ENCODE results near the gene TNFAIP3. TPM values are rescaled to one million over a fixed set of nuclear protein-coding genes. Genes with fewer than 3 reads are reported as not detected.
A peak's percentile ranks its signal among the peaks of the same experiment; 100 is the strongest.

The TNFAIP3 gene
- polyA plus RNA-seq, 3 donors: 35.5 to 273 (median 38.4) TPM

DNA sequence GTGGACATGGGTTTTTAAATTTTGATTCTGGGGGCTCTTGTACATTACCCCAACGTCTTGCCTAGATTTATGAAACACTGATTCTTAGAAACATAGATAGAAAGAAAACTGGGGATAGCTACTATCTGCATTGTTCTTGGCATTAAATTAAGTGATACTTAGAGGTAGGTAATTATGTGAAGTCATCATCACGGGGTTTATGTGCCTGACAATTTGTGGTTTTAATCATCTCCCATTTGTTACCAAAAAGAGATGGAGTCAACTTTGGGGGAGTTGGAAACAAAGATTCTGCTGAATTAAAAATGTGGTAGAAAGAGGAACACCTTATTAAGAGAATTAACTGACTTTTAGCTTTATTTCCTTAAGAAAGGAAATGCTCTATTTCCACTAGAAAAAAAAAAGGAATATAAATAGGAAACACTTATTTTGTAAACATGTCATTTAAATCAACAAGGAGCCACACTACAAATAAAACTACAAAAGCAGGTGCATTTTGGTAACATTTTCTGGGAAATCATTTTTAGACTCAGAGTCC, 5.6 kb downstream of the TNFAIP3 start:
- peak overlapping the region; percentile 86 to 97 (median 93) for H3K27ac Mint-ChIP-seq
- H3K9me3 Mint-ChIP-seq: peaks cover 0 to 2% (median 0%) of the 10 kb centered on the region in 7 donors
- H3K4me3 Mint-ChIP-seq: peak overlapping the region; percentile 45 to 76
- peaks cover 69 to 80% of the 10 kb centered on the region in 2 donors for H3K4me1 ChIP-seq (ENCODE audit: control insufficient read depth in 1 of 2, insufficient read depth in 2 of 2, low read length in 2 of 2)
- no peaks in the 10 kb centered on the region for H3K9me3 ChIP-seq (replicated peaks in 1 of 2; ENCODE audit: control insufficient read depth in 1 of 2, insufficient read depth in 1 of 2, low read length in 2 of 2)
- peaks cover 46 to 54% of the 10 kb centered on the region in 2 donors for H3K36me3 ChIP-seq (replicated peaks in 1 of 2; ENCODE audit: control insufficient read depth in 1 of 2, insufficient read depth in 2 of 2, low read length in 2 of 2)
- H3K9ac ChIP-seq (ENCODE audit: insufficient read depth, low read length, poor library complexity, severe bottlenecking): peak overlapping the region; percentile 68
- H3K27me3 Mint-ChIP-seq (ENCODE audit: low read depth in 3 of 3): peaks cover 0 to 2% (median 1%) of the 10 kb centered on the region in 3 donors
- peak overlapping the region; percentile 63 to 93 for H3K27ac ChIP-seq (ENCODE audit: low read depth in 1 of 2, low read length in 2 of 2)
- H3K27me3 ChIP-seq (ENCODE audit: control insufficient read depth in 2 of 2, insufficient read depth in 2 of 2, low read length in 2 of 2): no peaks in the 10 kb centered on the region
- no peak overlapping the region for H2AFZ ChIP-seq (ENCODE audit: insufficient read depth, low read depth, low read length, poor library complexity, severe bottlenecking)
- WGBS (ENCODE audit: insufficient coverage): no CpG with 5 or more reads among the region's 2 CpGs
- peaks cover 67% of the 10 kb centered on the region for H3K79me2 ChIP-seq (ENCODE audit: insufficient read depth, low read length)
- H3K36me3 Mint-ChIP-seq: peaks cover 66 to 70% of the 10 kb centered on the region in 2 donors
- peak overlapping the region; percentile 89 for H3K4me2 ChIP-seq (replicated peaks; ENCODE audit: extremely low read depth, low read length, poor library complexity, severe bottlenecking)
- peak overlapping the region in 2 of 3 experiments; percentile 12 to 87 for H3K4me3 ChIP-seq (replicated peaks in 1 of 3; ENCODE audit: low read depth in 2 of 3, low read length in 3 of 3)
- no peak for DNase-seq
- H4K20me1 ChIP-seq (ENCODE audit: insufficient read depth, low read length): peaks cover 74% of the 10 kb centered on the region
- H3K4me1 Mint-ChIP-seq: peaks cover 77% of the 10 kb centered on the region
- TF ChIP-seq, protein P1, sequence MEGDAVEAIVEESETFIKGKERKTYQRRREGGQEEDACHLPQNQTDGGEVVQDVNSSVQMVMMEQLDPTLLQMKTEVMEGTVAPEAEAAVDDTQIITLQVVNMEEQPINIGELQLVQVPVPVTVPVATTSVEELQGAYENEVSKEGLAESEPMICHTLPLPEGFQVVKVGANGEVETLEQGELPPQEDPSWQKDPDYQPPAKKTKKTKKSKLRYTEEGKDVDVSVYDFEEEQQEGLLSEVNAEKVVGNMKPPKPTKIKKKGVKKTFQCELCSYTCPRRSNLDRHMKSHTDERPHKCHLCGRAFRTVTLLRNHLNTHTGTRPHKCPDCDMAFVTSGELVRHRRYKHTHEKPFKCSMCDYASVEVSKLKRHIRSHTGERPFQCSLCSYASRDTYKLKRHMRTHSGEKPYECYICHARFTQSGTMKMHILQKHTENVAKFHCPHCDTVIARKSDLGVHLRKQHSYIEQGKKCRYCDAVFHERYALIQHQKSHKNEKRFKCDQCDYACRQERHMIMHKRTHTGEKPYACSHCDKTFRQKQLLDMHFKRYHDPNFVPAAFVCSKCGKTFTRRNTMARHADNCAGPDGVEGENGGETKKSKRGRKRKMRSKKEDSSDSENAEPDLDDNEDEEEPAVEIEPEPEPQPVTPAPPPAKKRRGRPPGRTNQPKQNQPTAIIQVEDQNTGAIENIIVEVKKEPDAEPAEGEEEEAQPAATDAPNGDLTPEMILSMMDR (IDR thresholded peaks at IDR 0.05): no peak
- intact Hi-C loops (cut with micrococcal nuclease): loop anchor here in 1 of 2 donors (5.0 kb wide), 1 partner anchor 55 kb away; no protein-coding TSS in a partner anchor

DNA sequence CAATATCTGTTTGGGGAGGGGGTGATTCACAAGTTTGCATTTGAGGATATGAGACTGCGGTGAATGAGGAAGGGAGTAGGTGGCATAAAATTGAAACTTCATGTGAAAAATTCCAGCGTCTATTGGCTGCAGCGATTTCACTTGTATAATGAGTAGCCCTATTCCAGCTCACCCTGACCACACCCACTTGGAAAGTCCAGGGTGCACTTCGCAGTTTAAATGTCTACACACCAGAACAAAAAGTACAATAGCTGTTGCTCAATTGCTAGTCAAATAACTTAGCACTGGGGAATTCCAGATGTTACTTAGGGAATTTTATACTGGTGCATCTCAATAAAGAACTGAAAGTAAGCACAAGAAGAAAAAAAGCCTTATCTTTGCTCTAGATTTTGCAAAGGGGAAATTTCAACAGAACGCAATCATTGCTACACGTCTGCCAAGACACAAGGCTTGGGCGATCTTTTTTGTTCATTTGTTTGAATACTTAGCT, 6.3 kb downstream of the TNFAIP3 start:
- Mint-ChIP-seq H3K9me3 (peaks cover 0 to 2% (median 0%) of the 10 kb centered on the region in 7 donors), H3K36me3 (peaks cover 72 to 76% of the 10 kb centered on the region in 2 donors), H3K27me3 (ENCODE audit: low read depth in 3 of 3) (peaks cover 0 to 2% (median 1%) of the 10 kb centered on the region in 3 donors), H3K27ac (peak overlapping the region; percentile 86 to 97 (median 93)), H3K4me1 (peaks cover 81% of the 10 kb centered on the region), H3K4me3 (peak overlapping the region; percentile 35 to 76)
- Histone ChIP-seq H3K4me3 (replicated peaks in 1 of 3; ENCODE audit: low read depth in 2 of 3, low read length in 3 of 3) (peak overlapping the region in 2 of 3 experiments; percentile 12 to 87), H3K27me3 (ENCODE audit: control insufficient read depth in 2 of 2, insufficient read depth in 2 of 2, low read length in 2 of 2) (no peaks in the 10 kb centered on the region), H3K27ac (ENCODE audit: low read depth in 1 of 2, low read length in 2 of 2) (peak overlapping the region; percentile 63 to 93), H3K79me2 (ENCODE audit: insufficient read depth, low read length) (peaks cover 62% of the 10 kb centered on the region), H3K9ac (ENCODE audit: insufficient read depth, low read length, poor library complexity, severe bottlenecking) (peak overlapping the region; percentile 68), H3K36me3 (replicated peaks in 1 of 2; ENCODE audit: control insufficient read depth in 1 of 2, insufficient read depth in 2 of 2, low read length in 2 of 2) (peaks cover 51 to 58% of the 10 kb centered on the region in 2 donors), H2AFZ (ENCODE audit: insufficient read depth, low read depth, low read length, poor library complexity, severe bottlenecking) (no peak overlapping the region), H4K20me1 (ENCODE audit: insufficient read depth, low read length) (peaks cover 72% of the 10 kb centered on the region), H3K4me1 (ENCODE audit: control insufficient read depth in 1 of 2, insufficient read depth in 2 of 2, low read length in 2 of 2) (peaks cover 76 to 83% of the 10 kb centered on the region in 2 donors), H3K4me2 (replicated peaks; ENCODE audit: extremely low read depth, low read length, poor library complexity, severe bottlenecking) (peak overlapping the region; percentile 89), H3K9me3 (replicated peaks in 1 of 2; ENCODE audit: control insufficient read depth in 1 of 2, insufficient read depth in 1 of 2, low read length in 2 of 2) (no peaks in the 10 kb centered on the region)
- 0% methylated on average over 2 of the region's 7 CpGs for WGBS (ENCODE audit: insufficient coverage)
- intact Hi-C loops (cut with micrococcal nuclease): loop anchor here in 1 of 2 donors (5.0 kb wide), 1 partner anchor 54 kb away; no protein-coding TSS in a partner anchor
- TF ChIP-seq, protein P1 (IDR thresholded peaks at IDR 0.05): no peak
- DNase-seq: peak; percentile 94 to 100 (median 98)
